Cortex of kidney (tissue), 1 donor: Measurements from ENCODE around the gene IL21R.
"Not testable (repeated sequence)": the region's sequence is repeated elsewhere in the genome, so short reads cannot be mapped to it uniquely, and the experiment has no call there.

Experiments used
- DNase-seq: peaks from one replicate; lab custom pipeline; 2025; lab: John Stamatoyannopoulos, UW

The IL21R gene

GRCh38 chr16:27445502-27446175 is 43.7 kb downstream of the IL21R start:
- DNase-seq, result no peak

GRCh38 chr16:27446721-27447120 is 44.7 kb downstream of the IL21R start:
- DNase-seq, result no peak

GRCh38 chr16:27447301-27447700 is 45.3 kb downstream of the IL21R start:
- DNase-seq, result no peak

GRCh38 chr16:27448532-27449433 is 46.8 kb downstream of the IL21R start:
- DNase-seq, result no peak

- DNase-seq, result no peak
These were observed 47.6 kb downstream of the IL21R start for GRCh38 chr16:27449434-27450195.

- DNase-seq, result no peak
These were observed 48.2 kb downstream of the IL21R start for GRCh38 chr16:27450196-27450549.

- no peak for DNase-seq
These were observed 50.9 kb downstream of the IL21R start for GRCh38 chr16:27452569-27453493.

- DNase-seq, result no peak
These were observed 51.5 kb downstream of the IL21R start for GRCh38 chr16:27453494-27453825.

GRCh38 chr16:27455700-27456099 is 53.7 kb downstream of the IL21R start:
- DNase-seq, result no peak

- not testable (repeated sequence) for DNase-seq
These were observed 55.6 kb downstream of the IL21R start for GRCh38 chr16:27457605-27457900.

GRCh38 chr16:27458258-27458657 is 56.3 kb downstream of the IL21R start:
- DNase-seq, result no peak

- DNase-seq, result no peak
These were observed 57.2 kb downstream of the IL21R start for GRCh38 chr16:27458987-27459688.

GRCh38 chr16:27460213-27460612 is 58.2 kb downstream of the IL21R start:
- DNase-seq, result no peak

GRCh38 chr16:27460663-27461482 is 58.9 kb downstream of the IL21R start:
- no peak for DNase-seq

- DNase-seq, result no peak
These were observed 59.7 kb downstream of the IL21R start for GRCh38 chr16:27461483-27462171.

GRCh38 chr16:27462200-27462845 is 60.3 kb downstream of the IL21R start:
- no peak for DNase-seq

GRCh38 chr16:27462846-27463682 is 61.1 kb downstream of the IL21R start:
- DNase-seq, result no peak
